Heart right ventricle (tissue), 16 donors: Measurements from ENCODE around the gene KRTAP1-5. TPM values are rescaled to one million over a fixed set of nuclear protein-coding genes. Genes with fewer than 3 reads are reported as not detected.
A peak's percentile ranks its signal among the peaks of the same experiment; 100 is the strongest.

Experiments
- ATAC-seq, 8 donors: fragments of 200-7000 bp; cut with Tn5 transposase; one replicate each; pipeline ENCODE4 v1.9.1; 2020; ENCODE audit warnings: mild to moderate bottlenecking in 8 of 8, moderate library complexity in 8 of 8, moderate number of reproducible peaks in 1 of 8
- DNase-seq, 2 donors: peaks; one replicate each; pipeline ENCODE4 v3.0.0-alpha.2; 2020
- H3K27ac ChIP-seq, 10 donors: fragments of 200-600 bp; sonication (generic) in 2 of 10; one replicate each; pipeline versions ENCODE4 v1.5.0 to v1.8.0; 2020 to 2022; ENCODE audit warnings: mild to moderate bottlenecking in 3 of 10
- H3K27me3 ChIP-seq, 7 donors: fragments of 200-600 bp; one replicate each; pipeline ENCODE4 v1.8.0; 2021 to 2022; ENCODE audit warnings: mild to moderate bottlenecking in 2 of 7
- H3K36me3 ChIP-seq, 9 donors: fragments of 200-600 bp; sonication (generic) in 1 of 9; one replicate each; pipeline versions ENCODE4 v1.5.0 to v1.8.0; 2020 to 2022; ENCODE audit warnings: mild to moderate bottlenecking in 2 of 9
- H3K4me1 ChIP-seq, 9 donors: fragments of 200-600 bp; sonication (generic) in 1 of 9; one replicate each; pipeline versions ENCODE4 v1.5.0 to v1.8.0; 2020 to 2022; ENCODE audit warnings: mild to moderate bottlenecking in 4 of 9
- H3K4me3 ChIP-seq, 10 donors: fragments of 200-600 bp; sonication (generic) in 2 of 10; one replicate each; pipeline versions ENCODE4 v1.5.0 to v1.8.0; 2020 to 2022; ENCODE audit warnings: mild to moderate bottlenecking in 7 of 10, moderate library complexity in 2 of 10
- H3K9me3 ChIP-seq, 11 donors: fragments of 200-600 bp in 10 of 11; sonication (generic) in 2 of 11; one replicate each; pipeline versions ENCODE4 v1.5.0 to v1.8.0; 2013 to 2022; ENCODE audit warnings: mild to moderate bottlenecking in 2 of 11, control low read depth in 1 of 11, moderate library complexity in 1 of 11
- WGBS, 2 donors: extraction: QIAGEN DNeasy Blood & Tissue Kit; methylation state at CpG; one replicate each; pipeline ENCODE4 v1.1.7; 2013; ENCODE audit warnings: inconsistent platforms in 1 of 2; 5-methylcytosine and 5-hydroxymethylcytosine counted together
- intact Hi-C, 10 donors: fragments of 100-400 bp; cut with DNase I; formaldehyde crosslinking; loops; one replicate each; pipeline versions ENCODE4 v1.11.1 to v1.14.2; 2022
- polyA plus RNA-seq, 2 donors: library from polyadenylated mRNA; stranded (reverse); fragments of 200-250 nt; gene quantifications; one replicate each; pipeline ENCODE4 v1.2.3, GENCODE V29; 2013
- total RNA-seq, 10 donors: library from RNA; stranded (reverse); fragmentation: NEBNext Ultra II Directional in 3 of 10; extraction: Animal tissue kit (Norgen Biotek cat#: 25700) in 3 of 10; gene quantifications; one replicate each; pipeline versions ENCODE4 v1.2.1 to v1.2.4, GENCODE V29; 2021 to 2023
- TF ChIP-seq, protein P1 (sequence below), 9 donors: fragments of 200-600 bp; sonication (generic) in 2 of 9; IDR thresholded peaks; one replicate each; pipeline versions ENCODE4 v1.5.0 to v1.8.0; 2021 to 2022; ENCODE audit warnings: antibody characterized with exemption in 9 of 9, mild to moderate bottlenecking in 5 of 9, moderate library complexity in 1 of 9
- donor health status: Arrhythmogenic right ventricular cardiomyopathy.
- donor health status: ischemic (EF 13 %, LVEDD 7.1; RV severe dilation, severe dysfunction).
- donor health status: healthy with polysubstance abuse.
- donor health status: DM: no; HTN: yes; CAD: no.
- donor health status: DM: no; HTN: no; CAD: no.
- donor health status: ischemic (EF 25% LVEDD 6.9; RV normal size, moderate dysfunction).
- donor health status: ischemic (EF 25% LVEDD 5.7; RV mildly dilated, moderate dysfunction).
- donor health status: healthy.
- donor health status: DM: yes; HTN: yes; CAD: no.
- donor health status: Ischemic cardiomyopathy.
- donor health status: ischemic (EF 35%, LVEDD 5.7; RV mildly dilated, moderate dysfunction).
- donor health status: nonischemic (EF 11% LVEDD 7.7; RV severe dilation, severe dysfunction).
- donor health status: DM: yes; HTN: yes; CAD: no.
- donor health status: PGD.
- donor health status: ischemic (EF 29% LVEDD 5.4; RV normal size, mild dysfunction).
- donor health status: nonischemic (EF 23%, LVEDD 6.1; RV moderate dilation, normal function).

The KRTAP1-5 gene
- total and polyA plus RNA-seq, 12 donors = not detected

DNA sequence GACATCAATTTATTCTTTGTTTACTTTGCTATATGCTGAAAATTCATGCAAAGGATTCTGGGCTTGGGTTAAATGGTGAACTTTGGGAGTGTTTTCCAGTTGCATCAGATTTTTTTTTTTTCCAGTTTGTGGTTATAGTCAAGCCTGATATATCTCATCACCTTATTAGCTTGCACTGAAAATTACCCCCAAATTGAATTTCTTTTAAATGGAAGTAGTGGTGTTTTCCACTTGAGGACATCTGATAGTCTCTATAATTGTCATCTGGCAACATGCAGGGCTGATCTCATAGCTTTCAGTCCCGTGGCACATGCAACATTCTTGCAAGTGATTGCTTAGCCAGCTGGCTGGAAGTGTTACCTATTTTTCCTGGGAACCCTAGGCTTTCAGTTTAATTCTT lies 13.4 kb downstream of the KRTAP1-5 start:
- TF ChIP-seq, protein P1, sequence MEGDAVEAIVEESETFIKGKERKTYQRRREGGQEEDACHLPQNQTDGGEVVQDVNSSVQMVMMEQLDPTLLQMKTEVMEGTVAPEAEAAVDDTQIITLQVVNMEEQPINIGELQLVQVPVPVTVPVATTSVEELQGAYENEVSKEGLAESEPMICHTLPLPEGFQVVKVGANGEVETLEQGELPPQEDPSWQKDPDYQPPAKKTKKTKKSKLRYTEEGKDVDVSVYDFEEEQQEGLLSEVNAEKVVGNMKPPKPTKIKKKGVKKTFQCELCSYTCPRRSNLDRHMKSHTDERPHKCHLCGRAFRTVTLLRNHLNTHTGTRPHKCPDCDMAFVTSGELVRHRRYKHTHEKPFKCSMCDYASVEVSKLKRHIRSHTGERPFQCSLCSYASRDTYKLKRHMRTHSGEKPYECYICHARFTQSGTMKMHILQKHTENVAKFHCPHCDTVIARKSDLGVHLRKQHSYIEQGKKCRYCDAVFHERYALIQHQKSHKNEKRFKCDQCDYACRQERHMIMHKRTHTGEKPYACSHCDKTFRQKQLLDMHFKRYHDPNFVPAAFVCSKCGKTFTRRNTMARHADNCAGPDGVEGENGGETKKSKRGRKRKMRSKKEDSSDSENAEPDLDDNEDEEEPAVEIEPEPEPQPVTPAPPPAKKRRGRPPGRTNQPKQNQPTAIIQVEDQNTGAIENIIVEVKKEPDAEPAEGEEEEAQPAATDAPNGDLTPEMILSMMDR (IDR thresholded peaks at IDR 0.05) = no peak
- Histone ChIP-seq H3K4me1 (peaks cover 0 to 5% (median 0%) of the 10 kb centered on the region in 9 donors), H3K27ac (no peak overlapping the region), H3K36me3 (no peaks in the 10 kb centered on the region), H3K9me3 (no peaks in the 10 kb centered on the region), H3K4me3 (no peak overlapping the region), H3K27me3 (peaks cover 0 to 4% (median 0%) of the 10 kb centered on the region in 7 donors)
- DNase-seq = peak in 1 of 2 donors; percentile 9
- ATAC-seq = peak in 2 of 8 donors; percentile 46 to 59
- intact Hi-C loops = no loop called here
- 14 to 17% methylated on average over 1 of the region's 1 CpG for WGBS, 2 donors

DNA sequence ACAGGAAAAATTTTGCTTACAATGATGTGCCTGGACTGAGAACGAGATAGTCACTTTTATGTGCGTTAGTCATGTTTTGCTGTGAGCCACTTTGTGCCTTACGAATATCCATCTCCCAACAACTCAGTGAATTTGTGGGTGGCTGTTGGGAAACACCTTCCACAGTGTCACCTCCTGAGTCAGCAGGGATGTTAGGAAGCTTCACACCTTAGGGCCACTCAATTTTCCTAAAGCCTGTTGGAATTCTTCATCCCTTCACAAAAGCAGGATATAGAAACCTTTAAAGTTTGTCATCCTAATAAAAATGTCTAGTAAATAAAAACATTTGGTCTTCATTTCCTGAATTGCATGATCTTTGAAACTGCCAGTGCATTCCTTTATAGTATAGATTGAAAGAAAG lies 13.8 kb downstream of the KRTAP1-5 start:
- Histone ChIP-seq H3K36me3 (no peaks in the 10 kb centered on the region), H3K4me1 (peaks cover 0 to 5% (median 0%) of the 10 kb centered on the region in 9 donors), H3K27ac (no peak overlapping the region), H3K27me3 (peaks cover 0 to 4% (median 0%) of the 10 kb centered on the region in 7 donors), H3K9me3 (no peaks in the 10 kb centered on the region), H3K4me3 (no peak overlapping the region)
- DNase-seq = no peak
- TF ChIP-seq, protein P1 (IDR thresholded peaks at IDR 0.05) = no peak
- 71 to 74% methylated on average over 3 of the region's 3 CpGs for WGBS, 2 donors
- no peak for ATAC-seq
- intact Hi-C loops = no loop called here

DNA sequence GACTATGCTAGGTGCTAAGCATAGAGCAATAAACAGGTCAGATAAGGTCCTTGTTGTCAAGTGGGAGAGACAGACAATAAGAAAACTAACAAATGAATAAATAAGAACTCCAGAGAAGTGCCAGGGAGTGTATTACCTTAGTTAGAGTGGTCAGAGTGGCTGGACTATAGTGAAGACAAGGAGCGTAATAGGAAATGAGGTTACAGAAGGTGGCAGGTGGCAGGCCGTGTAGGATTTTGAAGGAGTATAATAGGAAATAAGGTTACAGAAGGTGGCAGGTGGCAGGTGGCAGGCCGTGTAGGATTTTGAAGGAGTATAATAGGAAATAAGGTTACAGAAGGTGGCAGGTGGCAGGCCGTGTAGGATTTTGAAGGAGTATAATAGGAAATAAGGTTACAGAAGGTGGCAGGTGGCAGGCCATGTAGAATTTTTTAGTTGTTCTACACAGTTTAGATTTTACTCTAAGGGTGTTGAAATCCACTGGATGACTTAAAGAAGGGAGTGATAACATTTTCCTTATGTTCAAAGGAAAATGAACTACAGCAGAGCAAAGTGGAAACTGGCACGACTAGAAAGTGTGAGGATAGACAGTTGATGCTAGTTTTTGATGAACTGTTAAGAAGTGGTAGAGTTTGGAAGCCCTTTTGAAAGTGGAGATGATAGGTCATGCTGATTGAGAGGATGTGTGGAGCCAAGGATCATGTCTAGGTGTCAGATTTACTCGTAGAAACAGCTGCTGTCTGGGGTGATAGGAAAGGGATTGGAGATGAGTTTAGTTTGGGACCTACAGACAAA lies 14.5 kb downstream of the KRTAP1-5 start:
- H3K27ac ChIP-seq = no peak overlapping the region
- no peaks in the 10 kb centered on the region for H3K9me3 ChIP-seq
- no peak overlapping the region for H3K4me3 ChIP-seq
- intact Hi-C loops = no loop called here
- ATAC-seq (no peak), DNase-seq (no peak)
- TF ChIP-seq, protein P1 (IDR thresholded peaks at IDR 0.05) = no peak
- no peaks in the 10 kb centered on the region for H3K36me3 ChIP-seq
- peaks cover 0 to 5% (median 0%) of the 10 kb centered on the region in 9 donors for H3K4me1 ChIP-seq
- H3K27me3 ChIP-seq = peaks cover 0 to 4% (median 0%) of the 10 kb centered on the region in 7 donors
- WGBS, 2 donors = 67 to 69% methylated on average over 6 of the region's 6 CpGs

DNA sequence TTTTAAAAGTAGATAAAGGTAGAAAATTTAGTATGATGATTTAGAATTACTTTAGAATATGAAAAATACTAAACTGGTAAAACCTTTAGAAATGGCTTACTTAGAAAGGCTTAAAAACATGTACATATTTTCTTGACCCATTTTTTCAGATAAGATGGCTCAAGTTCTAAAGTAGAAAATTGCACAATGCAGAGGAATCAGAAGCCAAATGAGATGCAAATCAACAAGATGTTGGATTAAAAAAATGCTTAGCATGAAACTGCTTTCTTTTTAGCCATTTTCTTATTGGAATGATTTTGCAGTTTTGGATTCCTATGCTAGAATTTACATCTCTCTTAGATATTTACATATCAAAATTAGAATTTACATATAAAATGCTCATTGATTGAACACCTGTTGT lies 16.6 kb downstream of the KRTAP1-5 start:
- Histone ChIP-seq H3K9me3 (no peaks in the 10 kb centered on the region), H3K4me3 (no peak overlapping the region), H3K36me3 (no peaks in the 10 kb centered on the region), H3K4me1 (peaks cover 0 to 5% (median 0%) of the 10 kb centered on the region in 9 donors), H3K27me3 (peaks cover 0 to 4% (median 0%) of the 10 kb centered on the region in 7 donors), H3K27ac (no peak overlapping the region)
- no peak for ATAC-seq
- TF ChIP-seq, protein P1 (IDR thresholded peaks at IDR 0.05) = no peak
- intact Hi-C loops = no loop called here
- DNase-seq = no peak
